Measurements from ENCODE around the gene USP37. TPM values are rescaled to one million over a fixed set of nuclear protein-coding genes. Genes with fewer than 3 reads are reported as not detected.

USP37 gene
- total RNA-seq, 1 donor from 2014 or later: 7.9 TPM

DNA sequence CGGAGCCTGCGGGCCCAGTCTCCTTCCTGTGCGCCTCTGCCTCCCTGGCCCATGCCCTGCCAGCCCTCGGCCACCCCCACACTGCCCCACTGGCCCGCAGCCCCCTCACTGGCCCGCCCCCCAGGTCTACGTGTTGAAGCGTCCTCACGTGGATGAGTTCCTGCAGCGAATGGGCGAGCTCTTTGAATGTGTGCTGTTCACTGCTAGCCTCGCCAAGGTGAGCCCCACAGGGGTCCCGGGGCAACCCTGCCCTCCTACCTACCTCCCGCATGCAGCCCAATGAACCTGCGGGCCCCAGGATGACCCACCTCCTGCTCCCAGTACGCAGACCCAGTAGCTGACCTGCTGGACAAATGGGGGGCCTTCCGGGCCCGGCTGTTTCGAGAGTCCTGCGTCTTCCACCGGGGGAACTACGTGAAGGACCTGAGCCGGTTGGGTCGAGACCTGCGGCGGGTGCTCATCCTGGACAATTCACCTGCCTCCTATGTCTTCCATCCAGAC is 165.2 kb downstream of the USP37 start:
- DNase-seq (ENCODE audit: low read depth, low spot score): no peak

DNA sequence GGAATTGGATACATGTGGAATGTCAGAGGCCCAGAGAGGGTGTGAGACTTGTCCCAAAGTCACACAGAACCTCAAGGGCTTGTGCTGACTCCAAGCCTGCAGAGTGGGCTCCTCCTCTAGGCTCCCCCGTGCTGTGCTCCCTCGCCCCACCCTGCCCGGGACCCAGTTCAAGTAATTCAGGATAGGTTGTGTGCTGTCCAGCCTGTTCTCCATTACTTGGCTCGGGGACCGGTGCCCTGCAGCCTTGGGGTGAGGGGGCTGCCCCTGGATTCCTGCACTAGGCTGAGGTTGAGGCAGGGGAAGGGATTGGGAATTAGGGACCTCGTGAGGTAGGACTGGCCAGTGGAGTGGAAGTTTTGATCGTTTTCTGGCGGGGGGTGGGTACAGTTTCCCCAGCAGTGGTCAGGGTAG is 165.7 kb downstream of the USP37 start:
- no peak for DNase-seq (ENCODE audit: low read depth, low spot score)

DNA sequence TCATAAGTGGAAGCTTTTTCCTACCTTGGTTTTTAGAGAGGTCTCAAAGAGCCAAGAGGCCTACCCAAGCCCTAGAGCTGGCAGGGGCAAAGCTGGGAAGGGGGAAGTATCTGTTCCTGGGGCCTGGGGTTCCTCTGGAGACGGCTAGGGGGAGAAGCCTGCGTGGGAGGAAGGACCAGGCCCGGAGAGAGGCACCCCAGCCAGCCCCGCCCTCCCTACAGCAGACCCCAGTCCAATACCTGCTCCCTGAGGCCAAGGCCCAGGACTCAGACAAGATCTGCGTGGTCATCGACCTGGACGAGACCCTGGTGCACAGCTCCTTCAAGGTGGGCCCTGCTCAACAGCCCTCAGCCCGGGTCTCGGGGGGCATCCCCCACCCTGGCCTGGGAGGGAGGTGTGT is 166.3 kb downstream of the USP37 start:
- DNase-seq (ENCODE audit: low read depth, low spot score): no peak

DNA sequence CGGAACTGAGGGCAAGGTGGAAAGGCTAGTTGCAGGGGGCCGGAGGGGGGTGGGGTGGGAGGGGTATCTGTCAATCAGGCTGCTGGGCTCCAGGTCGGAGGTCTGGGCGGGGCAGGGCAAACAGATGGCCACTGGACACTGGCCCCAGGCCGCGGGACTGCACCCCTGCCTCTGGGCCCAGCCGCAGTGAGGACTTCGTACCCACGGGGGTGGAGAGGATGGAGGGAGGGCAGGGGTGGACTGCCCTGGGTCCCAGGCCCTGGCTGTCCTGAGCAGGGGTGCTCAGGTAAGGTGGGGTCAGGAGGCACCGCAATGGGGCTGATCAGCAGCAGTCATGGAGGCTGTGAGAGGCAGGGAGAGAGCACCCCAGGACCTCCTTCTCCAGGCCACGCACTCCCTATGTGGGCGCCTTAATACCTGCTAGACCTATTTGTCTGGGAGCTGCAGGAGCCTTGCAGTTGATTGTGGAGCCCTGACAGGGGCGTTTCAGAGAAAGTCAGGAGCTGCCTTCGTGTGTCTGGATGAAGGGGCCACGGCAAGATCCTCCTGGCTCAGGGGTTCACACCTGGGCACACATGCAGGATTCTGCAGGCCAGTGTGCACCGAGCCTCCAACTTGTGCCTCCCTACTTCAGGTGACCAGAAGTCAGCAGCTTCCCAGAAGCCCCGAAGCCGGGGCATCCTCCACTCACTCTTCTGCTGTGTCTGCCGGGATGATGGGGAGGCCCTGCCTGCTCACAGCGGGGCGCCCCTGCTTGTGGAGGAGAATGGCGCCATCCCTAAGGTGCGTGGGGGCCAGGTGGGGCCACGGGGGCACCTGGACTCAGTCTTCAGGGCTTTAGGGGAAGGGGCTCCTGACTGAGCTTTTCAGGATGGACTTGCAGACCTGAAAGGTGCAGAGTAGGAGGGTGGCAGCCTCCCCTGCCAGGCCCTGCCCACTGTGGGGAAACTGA is 166.9 kb downstream of the USP37 start:
- no peak for DNase-seq (ENCODE audit: low read depth, low spot score)

Other genes with a start within 250 kb of the USP37 start
- not detected in 2 replicates for gene CATIP, start 211.5 kb downstream of the USP37 start, total RNA-seq
- gene SLC11A1, start 186.1 kb downstream of the USP37 start, total RNA-seq: 0.04 TPM in 1 of 2 replicates, not detected in the other
- 51.0 and 73.3 TPM in 2 replicates for gene CTDSP1, start 168.5 kb downstream of the USP37 start, total RNA-seq
- not detected in 2 replicates for gene VIL1, start 149.2 kb downstream of the USP37 start, total RNA-seq
- 49.5 and 64.3 TPM in 2 replicates for gene CNOT9, start 488 bp upstream of the USP37 start, total RNA-seq
- 1.6 and 3.0 TPM in 2 replicates for gene PLCD4, start 39.5 kb upstream of the USP37 start, total RNA-seq
- 7.5 and 11.7 TPM in 2 replicates for gene ZNF142, start 91.3 kb upstream of the USP37 start, total RNA-seq
- gene BCS1L, start 91.3 kb upstream of the USP37 start, total RNA-seq: 33.9 and 57.8 TPM in 2 replicates
- 31.6 and 43.2 TPM in 2 replicates for gene RNF25, start 103.7 kb upstream of the USP37 start, total RNA-seq
- gene STK36, start 103.7 kb upstream of the USP37 start, total RNA-seq: 11.5 and 15.8 TPM in 2 replicates
- gene TTLL4, start 142.5 kb upstream of the USP37 start, total RNA-seq: 6.4 and 10.0 TPM in 2 replicates
- 10.5 and 10.9 TPM in 2 replicates for gene CYP27A1, start 213.8 kb upstream of the USP37 start, total RNA-seq

All from pulmonary artery endothelial cell (primary cell).